HS-27A (cell line): Measurements from ENCODE around the gene NAT14.

Experiments used
- DNase-seq: peaks from one replicate; pipeline ENCODE4 v3.0.0-alpha.2; 2012; ENCODE audit warnings: low read depth, missing footprints

NAT14 gene

DNA sequence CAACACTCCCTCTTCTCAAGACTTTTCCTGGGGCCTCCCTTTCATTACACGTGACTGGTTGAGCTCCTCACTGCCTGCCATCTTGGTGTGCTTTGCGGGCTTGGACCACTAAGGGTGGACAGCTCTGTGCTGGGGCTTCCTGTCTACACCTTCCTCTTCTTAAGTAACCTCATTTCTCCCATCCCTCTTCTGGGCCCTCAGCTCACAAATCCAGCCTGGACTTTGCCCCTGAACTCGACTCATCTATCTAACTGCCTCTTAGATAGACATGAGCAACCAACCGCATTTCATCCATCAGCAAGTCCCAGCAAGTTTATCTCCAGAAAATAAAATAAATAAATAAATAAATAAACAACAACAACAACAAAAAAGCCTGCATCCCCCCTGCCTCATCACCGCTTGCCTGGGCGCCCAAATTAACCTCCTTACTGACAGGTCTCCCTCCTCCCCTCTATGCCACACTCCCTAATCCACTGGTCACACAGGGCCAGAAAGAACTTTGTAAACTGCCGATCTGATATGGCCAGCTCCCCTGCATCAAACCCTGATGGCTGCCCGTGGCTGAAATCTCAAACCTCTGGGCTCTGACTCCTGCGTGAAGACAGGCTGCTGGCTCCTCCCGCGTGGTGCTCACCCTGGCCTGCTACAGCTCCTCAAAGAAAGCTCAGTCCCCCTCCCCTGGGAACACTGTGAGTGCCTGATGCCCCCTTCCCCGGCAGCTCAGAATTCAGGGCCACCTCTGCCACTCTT is 31.3 kb upstream of the NAT14 start:
- DNase-seq: no peak

DNA sequence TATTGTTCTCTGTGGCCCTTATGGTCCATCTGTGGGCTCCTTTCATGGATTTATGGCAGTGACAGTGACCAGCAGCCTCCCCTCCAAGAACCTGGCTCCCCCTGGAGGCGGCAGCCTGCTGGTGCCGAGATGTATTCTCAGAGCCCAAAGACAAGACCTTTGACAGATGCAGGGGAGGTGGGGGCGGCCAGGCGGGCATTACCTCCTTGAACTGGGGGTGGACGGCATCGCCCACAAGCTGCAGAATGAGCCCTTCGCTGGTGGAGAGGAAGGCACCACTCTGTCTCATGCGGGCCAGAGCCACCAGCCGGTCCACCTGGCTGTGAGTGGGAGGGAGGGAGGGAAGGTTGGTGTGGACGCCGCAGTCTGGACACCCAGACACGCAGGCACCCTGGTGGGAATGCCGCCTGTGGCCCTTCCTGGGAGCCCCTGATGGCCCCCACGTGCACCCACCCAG is 30.2 kb upstream of the NAT14 start:
- no peak for DNase-seq

DNA sequence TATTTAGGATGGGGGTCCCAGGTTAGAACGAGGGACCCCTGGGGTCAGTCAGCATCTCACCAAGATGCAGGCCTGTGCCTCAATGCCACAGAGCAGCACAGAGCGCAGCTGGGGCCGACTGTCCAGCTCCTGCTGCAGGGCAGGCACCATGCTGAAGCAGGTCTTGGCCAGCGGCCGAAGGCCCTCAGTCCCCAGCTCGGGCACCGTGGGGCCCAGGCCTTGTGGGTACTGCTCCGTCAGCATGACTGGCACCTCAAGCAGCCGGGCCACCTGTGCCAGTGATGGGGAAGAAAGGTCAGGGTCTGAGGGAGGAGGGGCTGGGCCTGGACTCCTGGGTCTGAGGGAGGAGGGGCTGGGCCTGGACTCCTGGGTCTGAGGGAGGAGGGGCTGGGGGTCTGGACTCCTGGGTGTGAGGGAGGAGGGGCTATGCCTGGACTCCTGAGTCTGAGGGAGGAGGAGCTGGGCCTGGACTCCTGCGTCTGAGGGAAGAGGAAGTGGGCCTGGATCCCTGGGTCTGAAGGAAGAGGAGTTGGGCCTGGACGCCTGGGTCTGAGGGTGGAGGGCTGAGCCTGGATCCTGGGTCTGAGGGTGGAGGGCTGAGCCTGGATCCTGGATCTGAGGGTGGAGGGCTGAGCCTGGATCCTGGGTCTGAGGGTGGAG is 29.3 kb upstream of the NAT14 start:
- no peak for DNase-seq

DNA sequence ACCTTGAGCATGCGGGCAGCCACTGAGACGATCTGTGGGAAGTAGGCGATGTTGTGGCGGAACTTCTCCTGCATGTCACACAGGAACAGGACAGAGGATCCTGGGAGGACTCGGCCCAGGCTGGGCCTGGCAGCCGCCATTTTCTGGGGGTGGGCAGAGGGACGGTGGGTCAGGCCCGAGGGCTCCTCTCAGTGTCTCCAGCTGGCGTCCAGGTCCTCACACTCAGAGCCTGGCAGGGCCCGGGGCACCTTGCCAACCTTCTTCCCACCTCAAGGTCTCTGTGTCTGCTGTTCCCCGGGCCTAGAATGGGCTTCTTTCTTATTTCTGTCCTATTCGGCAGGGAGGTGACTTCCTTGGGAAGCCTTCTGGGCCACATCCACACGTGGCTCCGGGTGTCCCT is 28.6 kb upstream of the NAT14 start:
- no peak for DNase-seq

DNA sequence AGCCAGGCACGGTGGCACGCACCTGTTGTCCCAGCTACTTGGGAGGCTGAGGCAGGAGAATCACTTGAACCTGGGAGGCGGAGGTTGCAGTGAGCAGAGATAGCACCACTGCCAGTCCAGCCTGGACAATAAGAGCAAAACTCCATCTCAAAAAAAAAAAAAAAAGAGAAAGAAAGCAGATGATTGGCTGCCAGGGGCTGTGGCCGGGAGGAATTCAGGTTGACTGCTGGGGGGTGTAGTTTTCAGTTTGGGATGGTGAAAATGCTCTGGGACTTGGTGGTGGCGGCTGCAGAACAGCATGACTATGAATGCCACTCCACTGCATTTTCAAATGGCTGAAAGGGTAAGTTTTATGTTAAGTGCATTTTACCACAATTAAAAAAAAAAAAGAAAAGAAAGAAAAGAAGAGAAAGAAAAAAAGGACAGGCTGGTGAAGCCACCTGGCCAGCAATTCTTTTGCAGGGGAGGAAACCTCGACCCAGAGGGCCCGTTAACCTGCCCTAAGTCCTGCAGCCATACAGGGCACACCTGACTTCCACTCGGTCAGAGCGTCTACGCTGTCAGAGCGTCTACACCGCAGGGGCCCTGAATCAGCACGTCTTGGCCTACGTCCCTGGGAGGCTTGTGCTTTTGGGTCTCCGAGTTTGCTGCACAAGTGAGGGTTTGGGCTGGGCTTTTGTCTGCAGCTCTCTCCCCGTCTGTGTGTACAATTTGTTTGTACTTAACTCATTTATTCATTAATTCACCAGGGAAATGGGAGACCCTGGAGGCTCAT is 27.1 kb upstream of the NAT14 start:
- no peak for DNase-seq

DNA sequence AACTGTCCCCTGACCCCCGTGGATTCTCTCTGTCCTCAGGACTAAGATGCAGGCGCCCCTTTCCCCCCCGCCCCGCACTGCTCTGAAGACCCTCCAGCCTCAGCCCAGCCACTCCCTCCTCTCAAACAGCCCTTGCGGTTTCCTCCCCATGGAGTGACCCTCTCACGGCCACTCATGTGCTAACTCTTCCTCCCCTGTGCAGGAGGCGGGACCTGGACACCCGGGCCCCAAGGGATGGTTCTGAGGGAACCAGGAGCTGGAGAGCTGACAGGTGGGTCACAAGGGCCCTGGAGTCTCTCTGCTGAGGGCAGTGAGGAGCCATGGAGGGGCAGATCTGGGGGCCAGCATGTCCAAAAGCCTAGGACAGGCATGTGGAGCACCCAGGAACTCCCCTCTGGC is 25.4 kb upstream of the NAT14 start:
- no peak for DNase-seq

DNA sequence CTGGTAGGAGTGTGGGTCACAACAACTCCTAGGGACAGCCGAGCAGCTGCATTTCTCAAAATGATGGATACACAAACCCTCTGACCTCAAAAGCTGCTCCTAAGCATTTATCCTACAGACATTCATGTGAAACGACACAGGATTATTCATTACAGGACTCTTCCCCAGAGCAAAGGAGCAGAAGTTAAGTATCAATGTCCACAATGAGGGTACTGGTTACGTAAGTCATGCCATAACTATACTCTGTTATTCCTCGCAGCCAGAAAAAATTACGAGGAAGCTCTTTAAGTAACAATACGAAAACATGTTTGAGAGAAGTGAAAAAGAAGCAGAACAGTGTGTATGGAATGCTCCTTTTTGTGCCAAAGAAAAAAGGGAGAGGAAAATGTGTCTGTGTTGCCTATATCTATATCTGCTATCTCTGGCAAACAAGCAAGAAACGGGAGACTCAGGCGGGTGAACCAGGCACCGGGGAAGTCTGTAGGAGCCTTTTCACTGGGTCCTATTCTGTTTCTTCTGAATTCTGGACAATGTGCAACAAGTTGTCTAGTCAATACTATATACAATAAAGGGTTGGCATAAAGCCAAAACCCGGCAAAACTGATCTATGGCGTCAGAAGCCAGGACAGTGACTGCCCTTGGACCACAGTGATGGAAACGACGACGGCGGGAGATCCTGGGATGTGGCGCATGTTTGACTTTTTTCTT is 24.9 kb upstream of the NAT14 start:
- no peak for DNase-seq

DNA sequence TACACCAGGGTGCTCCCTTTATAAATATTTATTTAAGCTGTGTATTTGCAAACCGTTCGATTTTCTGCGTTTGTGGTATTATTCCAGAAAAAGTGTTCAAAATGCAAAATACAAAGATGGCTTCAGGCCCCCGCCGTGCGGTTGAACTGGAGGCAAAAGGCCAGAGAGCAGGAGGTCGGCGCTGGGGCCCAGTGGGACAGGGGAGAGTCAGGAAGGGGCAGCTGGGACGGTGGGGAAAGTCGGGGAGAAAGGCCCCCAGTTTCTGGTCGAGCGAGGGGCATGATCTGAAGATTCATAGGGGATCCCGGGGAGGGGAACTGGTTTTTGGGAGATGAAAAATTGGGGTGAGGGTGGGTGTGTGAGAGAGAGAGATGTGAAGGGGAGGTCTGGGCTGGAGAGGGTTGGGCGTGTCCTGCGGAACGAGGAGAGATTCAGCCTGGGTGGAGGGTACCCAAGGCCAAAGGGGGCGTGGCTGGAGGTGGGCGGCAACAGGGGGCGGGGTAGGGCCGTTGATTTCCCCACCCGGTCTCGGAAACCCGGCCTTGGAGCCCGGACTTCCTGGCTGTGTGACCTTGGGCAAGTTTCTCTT is 24.2 kb upstream of the NAT14 start:
- no peak for DNase-seq

DNA sequence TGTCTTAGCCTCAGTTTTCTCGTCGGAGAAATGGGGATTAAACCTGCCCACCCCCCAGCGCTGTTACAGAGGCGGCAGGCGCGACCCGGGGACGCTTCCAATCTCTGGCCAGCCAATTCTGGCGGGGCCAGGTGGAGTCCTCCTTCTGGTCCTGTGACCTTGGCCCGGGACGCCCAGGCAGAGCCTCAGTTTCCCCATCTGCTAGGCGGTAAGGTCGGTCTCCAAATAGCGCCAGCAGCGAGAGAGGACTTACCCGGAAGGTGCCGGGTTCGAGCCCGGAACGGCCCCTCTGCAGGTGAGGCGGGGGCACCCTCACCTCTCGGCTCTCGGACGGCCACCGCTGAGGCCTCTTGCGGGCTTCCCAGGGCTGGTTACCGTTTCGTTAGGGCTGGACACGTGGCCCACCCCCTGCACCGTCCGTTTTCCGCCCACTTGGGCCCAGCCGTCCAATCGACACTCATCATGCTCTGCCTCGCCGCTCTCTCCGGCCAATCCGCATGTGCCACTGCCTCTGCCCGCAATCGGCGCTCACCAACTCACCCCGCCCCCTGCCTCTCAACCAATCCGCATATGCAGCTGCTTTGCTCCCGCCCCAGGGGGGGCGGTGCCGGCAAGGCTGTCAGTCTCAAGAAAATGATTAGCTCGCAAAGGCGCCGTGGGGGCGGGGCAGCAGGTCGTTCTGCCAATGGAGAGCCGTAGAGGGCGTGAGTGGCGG is 23.6 kb upstream of the NAT14 start, which contains the start of gene ISOC2:
ISOC2 (minus strand) TSS at position 384 of the 715 bp plus-strand sequence. CDS start 5,156 bp downstream, outside the sequence.
- DNase-seq: peak; percentile 100

DNA sequence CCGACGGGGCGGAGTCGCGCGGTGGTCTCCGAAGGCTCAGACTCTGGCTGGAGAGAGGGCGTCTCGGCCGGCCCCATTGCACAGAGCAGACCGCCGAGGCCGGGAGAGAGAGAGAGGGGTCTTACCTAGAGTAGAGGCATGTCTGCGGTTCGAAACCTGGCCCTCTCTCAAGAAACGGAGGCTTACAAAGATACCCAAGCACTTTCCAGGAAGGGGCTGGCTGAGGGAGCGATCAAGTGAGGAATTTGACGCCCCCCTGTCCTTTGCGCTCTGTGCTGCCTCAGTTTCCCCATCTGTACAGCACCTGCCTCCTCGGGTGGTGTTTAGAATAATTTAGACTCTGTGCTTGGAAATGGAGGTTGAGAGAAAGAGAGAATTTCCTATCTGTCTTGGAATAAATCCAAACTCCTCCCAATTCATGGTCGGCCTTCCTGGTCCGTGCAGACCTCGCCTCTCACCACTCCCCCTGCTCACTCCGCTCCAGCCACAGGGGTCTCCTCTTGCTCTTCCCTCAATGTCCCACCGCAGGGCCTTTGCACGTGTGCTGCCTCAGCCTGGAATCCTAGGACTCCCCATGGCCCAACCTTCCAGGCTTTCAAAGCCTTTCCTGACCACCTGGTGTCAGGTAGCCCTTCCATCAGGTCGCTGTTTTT is 22.9 kb upstream of the NAT14 start:
- DNase-seq: no peak

DNA sequence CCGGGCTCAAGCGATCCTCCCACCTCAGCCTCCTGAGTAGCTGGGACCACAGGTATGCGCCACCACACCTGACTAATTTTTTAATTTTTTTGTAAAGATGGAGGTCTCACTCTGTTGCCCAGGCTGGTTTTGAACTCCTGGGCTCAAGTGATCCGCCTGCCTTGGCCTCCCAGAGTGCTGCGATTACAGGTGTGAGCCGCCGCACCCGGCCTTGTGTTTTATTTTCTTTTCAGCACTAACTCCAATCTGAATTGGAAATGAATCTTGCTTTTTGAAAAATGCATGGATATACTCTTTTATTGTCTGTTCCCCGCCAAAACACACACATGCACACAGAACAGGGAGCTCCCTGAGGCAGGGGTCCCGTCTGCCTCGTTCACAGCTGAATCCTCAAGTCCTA is 22.3 kb upstream of the NAT14 start:
- no peak for DNase-seq

DNA sequence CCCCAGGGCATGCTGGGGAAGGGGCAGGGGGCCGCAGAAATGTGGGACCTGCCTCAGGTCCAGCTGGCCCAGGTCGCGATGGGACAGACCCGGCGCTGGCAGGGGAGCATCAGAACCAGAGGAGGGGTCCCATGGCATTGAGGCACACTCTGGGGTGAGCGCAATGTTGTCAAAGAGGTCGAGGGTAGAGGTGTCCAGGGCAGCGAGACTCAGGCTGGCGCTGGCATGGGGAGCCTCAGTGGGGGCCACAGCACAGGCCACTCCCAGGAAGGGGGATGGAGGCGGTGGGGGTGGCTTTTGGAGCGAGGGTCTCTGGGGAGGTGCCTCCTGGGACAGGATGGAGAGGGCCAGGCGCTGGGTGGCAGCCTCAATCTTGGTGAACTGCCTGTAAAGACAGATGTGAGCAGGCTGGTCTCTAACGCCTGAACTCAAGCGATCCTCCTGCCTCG is 21.4 kb upstream of the NAT14 start:
- DNase-seq: no peak

DNA sequence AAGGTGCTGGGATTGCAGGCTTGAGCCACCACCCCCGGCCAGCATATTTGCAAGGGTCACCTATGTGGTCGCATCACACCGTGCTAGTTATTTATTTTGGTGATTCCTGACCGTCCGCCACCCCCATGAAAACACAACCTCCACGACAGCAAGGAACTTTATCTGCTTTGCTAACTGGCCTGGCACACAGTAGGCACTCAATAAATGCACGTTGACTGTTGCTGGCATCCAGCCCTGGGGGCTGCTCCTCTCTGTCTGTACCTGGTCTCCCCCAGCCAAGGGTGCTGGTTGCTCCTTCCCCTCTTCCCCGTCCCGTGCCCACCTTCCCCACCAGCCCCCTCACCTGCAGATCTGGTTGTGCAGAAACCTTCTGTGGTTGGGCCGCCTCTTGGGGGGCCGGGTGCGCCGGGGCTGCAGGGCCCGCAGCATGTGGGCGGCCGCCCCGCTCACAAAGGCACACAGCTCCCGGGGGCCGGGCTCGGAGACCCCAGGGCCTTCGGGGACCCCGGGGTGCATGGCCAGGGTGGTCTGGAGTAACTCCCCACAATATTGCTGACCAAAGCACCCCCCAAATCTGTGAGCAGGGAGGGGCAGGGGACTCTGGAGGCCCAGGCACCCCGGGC is 20.8 kb upstream of the NAT14 start:
- no peak for DNase-seq

DNA sequence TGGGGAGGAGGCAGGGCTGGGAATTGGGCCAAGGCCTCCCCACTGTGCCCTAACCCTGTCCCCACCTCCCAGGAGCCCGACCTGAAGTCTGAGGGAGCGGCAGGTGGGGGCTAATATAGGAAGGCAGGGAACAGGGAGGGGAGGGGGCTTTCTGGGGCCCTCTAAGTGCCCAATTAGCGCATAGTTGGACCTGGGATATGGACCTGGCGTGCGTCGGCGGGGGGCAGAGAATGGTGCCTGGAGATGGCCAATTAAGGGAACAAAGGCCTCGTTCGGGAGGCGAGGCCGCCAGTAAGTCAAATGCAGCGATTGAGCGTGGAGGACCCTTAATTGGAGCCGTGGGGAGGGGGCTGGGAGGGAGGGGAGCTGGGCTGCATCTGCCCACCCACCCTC is 20.3 kb upstream of the NAT14 start, which contains the start of gene C19orf85:
C19orf85 (minus strand) TSS at position 90 of the 393 bp plus-strand sequence. CDS start 197 bp downstream, outside the sequence.
- DNase-seq: no peak

DNA sequence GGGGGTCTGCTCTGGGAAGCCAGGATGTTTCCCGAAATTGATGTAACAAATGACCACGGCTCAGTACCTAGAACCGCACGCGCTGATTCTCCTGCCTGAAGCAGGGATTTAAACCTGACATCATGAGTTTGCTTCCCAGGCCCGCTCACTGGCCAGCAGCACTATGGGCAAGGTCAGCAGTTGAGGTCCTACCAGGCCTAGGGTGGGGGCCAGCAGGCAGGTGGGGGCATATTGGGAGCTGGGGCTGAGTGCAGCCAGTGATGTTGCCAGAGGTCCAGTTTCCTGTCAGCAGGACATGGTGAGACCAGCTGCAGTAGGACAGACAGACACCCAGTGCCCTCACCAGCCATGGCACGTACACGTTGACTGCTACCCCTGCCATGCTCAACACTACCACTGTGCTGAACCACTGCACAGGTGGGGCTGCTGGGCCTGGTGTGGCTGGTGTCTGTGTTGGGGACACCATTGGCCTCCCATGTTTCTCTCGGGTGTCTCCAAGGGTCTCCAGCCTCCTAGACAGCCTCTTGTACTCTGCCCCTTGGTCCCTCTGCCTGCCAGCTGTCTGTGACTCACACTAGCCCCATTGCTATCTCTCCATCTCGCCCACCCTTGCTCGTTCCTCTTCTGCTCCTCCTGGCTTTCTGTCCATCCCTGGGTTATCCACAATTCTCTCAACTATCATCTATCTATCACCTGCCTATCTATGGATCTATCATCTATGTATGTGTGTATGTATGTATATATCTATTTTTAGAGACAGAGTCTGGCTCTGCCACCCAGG is 19.3 kb upstream of the NAT14 start:
- no peak for DNase-seq

DNA sequence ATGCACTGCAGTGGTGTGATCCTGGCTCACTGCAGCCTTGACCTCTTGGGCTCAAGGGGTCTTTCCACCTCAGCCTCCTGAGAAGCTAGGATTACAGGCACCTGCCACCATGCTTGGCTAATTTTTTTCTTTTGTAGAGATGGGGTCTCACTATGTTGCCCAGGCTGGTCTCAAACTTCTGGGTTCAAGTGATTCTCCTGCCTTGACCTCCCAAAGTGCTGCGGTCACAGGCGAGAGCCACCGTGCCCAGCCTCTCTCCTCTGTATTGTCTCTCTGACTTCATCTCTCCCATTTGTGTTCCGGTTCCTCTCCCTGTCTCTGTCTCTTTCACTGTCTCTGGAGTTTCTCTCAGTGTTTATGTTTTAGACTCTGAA is 18.8 kb upstream of the NAT14 start:
- no peak for DNase-seq

DNA sequence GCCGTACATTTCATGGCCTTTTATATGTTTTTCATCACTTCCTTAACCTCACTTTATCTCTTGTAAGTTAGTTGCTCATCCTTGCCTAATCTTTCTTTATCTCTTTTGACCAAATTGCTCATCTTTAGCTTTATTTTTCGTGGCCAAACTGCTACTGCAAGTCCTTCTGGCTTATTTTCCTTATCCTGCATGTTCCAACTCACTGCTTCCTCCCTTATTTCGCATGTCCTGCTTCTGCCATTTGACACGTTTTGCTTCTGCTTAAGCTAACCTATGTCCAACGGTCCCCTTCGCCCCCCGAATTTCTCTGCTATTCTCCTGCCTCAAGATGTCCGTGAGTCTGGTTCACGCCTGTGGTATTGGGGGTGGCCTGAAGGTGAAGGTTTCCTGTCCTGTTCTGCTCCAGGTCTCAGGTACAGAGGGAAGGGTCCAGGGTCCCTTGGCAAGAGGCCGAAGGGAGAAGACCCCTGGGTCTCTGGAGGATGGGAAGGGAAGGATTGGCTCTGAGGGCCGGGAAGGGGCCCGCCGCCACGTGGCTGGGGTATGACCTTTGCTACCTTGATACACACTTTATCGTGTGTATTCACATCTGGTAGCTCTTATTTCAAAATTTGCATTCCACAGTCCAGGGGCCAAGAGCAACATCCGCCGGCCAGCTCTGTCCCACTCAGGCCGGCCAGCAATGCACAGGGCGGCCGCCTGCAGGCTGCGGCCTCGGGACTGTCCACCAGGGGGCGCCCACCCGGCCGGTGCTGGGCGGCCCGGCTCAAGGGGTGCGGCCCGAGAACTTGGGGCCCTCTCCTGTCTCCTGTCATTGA is 17.5 kb upstream of the NAT14 start:
- DNase-seq: no peak

DNA sequence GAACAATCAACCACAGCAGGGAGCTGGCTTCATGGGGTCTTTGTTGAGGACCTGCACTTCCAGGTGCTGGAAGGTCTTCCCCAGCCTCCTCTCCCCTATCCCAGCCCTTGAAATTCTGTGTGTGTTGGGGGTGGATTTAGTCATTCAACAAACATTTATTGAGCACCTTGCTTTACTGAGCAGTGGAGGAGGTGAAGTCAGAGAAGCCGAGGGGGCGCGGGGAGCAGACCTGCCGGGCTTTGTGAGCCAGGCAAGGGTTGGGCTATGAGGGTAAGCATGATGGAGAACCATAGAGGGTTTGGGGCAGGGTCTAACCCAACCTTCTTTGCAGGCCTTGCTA is 17.0 kb upstream of the NAT14 start:
- DNase-seq: no peak
